Activated CD4-positive, CD25-positive, alpha-beta regulatory T cell treated with anti-CD3 and anti-CD28 coated beads, Interleukin-2, amount 50 U/mL, for 72 hours (primary cell): ENCODE data around the gene PAFAH1B2.
"Not testable (repeated sequence)": the region's sequence is repeated elsewhere in the genome, so short reads cannot be mapped to it uniquely, and the experiment has no call there.

ENCODE experiments used
- DNase-seq: peaks from one replicate; pipeline ENCODE4 v3.0.0; 2021

The PAFAH1B2 gene

GRCh38 chr11:117206111-117206510, 62.0 kb downstream of the PAFAH1B2 start:
- not testable (repeated sequence) for DNase-seq

GRCh38 chr11:117206859-117207258, 62.8 kb downstream of the PAFAH1B2 start:
- DNase-seq: not testable (repeated sequence)

GRCh38 chr11:117207481-117207880, 63.4 kb downstream of the PAFAH1B2 start:
- not testable (repeated sequence) for DNase-seq

- DNase-seq: not testable (repeated sequence)
Observed at GRCh38 chr11:117208710-117209109, 64.6 kb downstream of the PAFAH1B2 start.

GRCh38 chr11:117209351-117210125, 65.5 kb downstream of the PAFAH1B2 start:
- DNase-seq: not testable (repeated sequence)

- DNase-seq: no peak
Observed at GRCh38 chr11:117210620-117211019, 66.5 kb downstream of the PAFAH1B2 start.

- no peak for DNase-seq
Observed at GRCh38 chr11:117212697-117213355, 68.7 kb downstream of the PAFAH1B2 start.

GRCh38 chr11:117214404-117215110, 70.5 kb downstream of the PAFAH1B2 start:
- DNase-seq: no peak

- no peak for DNase-seq
Observed at GRCh38 chr11:117217141-117218084, 73.3 kb downstream of the PAFAH1B2 start.

- no peak for DNase-seq
Observed at GRCh38 chr11:117218133-117218915, 74.2 kb downstream of the PAFAH1B2 start.

- no peak for DNase-seq
Observed at GRCh38 chr11:117219001-117219400, 74.9 kb downstream of the PAFAH1B2 start.

GRCh38 chr11:117219455-117219854, 75.4 kb downstream of the PAFAH1B2 start:
- DNase-seq: no peak

- no peak for DNase-seq
Observed at GRCh38 chr11:117219995-117220394, 75.9 kb downstream of the PAFAH1B2 start.

- DNase-seq: no peak
Observed at GRCh38 chr11:117220568-117220967, 76.5 kb downstream of the PAFAH1B2 start.

- no peak for DNase-seq
Observed at GRCh38 chr11:117220999-117221774, 77.1 kb downstream of the PAFAH1B2 start.

- DNase-seq: no peak
Observed at GRCh38 chr11:117221775-117222517, 77.9 kb downstream of the PAFAH1B2 start.

- DNase-seq: no peak
Observed at GRCh38 chr11:117222991-117223740, 79.1 kb downstream of the PAFAH1B2 start.

- DNase-seq: no peak
Observed at GRCh38 chr11:117223741-117224689, 79.9 kb downstream of the PAFAH1B2 start.
